Tibial artery (tissue), 4 donors: ENCODE results near the gene SLC5A5.

ENCODE experiments used
- DNase-seq, 2 donors: peaks; one replicate each; pipeline ENCODE4 v3.0.0-alpha.2; 2019
- H3K27ac ChIP-seq, 2 donors: fragments of 200-600 bp; sonication (generic) in 1 of 2; 1 replicate in 1 of 2; 2 replicates in 1 of 2; pipeline ENCODE4 v1.5.1; 2018 to 2019; ENCODE audit warnings: mild to moderate bottlenecking in 1 of 2
- H3K27me3 ChIP-seq, 2 donors: fragments of 200-600 bp; sonication (generic) in 1 of 2; one replicate each; pipeline versions ENCODE4 v1.5.1 to v1.6.0; 2016 to 2019
- H3K36me3 ChIP-seq, 3 donors: fragments of 200-600 bp; sonication (generic) in 2 of 3; one replicate each; pipeline ENCODE4 v1.5.1; 2016 to 2019; ENCODE audit warnings: mild to moderate bottlenecking in 2 of 3
- H3K4me1 ChIP-seq, 4 donors: fragments of 200-600 bp; sonication (generic) in 2 of 4; 1 replicate in 3 of 4; 2 replicates in 1 of 4; pipeline ENCODE4 v1.5.1; 2016 to 2019
- H3K4me3 ChIP-seq, 2 donors: fragments of 200-600 bp; sonication (generic) in 1 of 2; 1 replicate in 1 of 2; 2 replicates in 1 of 2; pipeline ENCODE4 v1.5.1; 2018 to 2019; ENCODE audit warnings: mild to moderate bottlenecking in 2 of 2
- H3K9me3 ChIP-seq, 3 donors: fragments of 200-600 bp; sonication (generic) in 1 of 3; one replicate each; pipeline ENCODE4 v1.5.1; 2016 to 2019
- intact Hi-C: fragments of 100-400 bp; cut with DNase I; formaldehyde crosslinking; loops from one replicate; pipeline ENCODE4 v1.15.0; 2023; ENCODE audit warnings: low total_unique reads
- TF ChIP-seq, protein P1 (sequence below), 2 experiments: fragments of 200-600 bp in 1 of 2; fragments of 450-650 bp in 1 of 2; IDR thresholded peaks; one replicate each; pipeline ENCODE4 v1.5.1; 2017 to 2019; ENCODE audit warnings: antibody characterized with exemption in 2 of 2, mild to moderate bottlenecking in 1 of 2, moderate library complexity in 1 of 2

SLC5A5 gene

GRCh38 chr19:17888260-17888659 is 16.5 kb downstream of the SLC5A5 start:
- intact Hi-C loops = no loop called here
- no peak for DNase-seq
- no peak overlapping the region for H3K27ac ChIP-seq
- TF ChIP-seq, protein P1, sequence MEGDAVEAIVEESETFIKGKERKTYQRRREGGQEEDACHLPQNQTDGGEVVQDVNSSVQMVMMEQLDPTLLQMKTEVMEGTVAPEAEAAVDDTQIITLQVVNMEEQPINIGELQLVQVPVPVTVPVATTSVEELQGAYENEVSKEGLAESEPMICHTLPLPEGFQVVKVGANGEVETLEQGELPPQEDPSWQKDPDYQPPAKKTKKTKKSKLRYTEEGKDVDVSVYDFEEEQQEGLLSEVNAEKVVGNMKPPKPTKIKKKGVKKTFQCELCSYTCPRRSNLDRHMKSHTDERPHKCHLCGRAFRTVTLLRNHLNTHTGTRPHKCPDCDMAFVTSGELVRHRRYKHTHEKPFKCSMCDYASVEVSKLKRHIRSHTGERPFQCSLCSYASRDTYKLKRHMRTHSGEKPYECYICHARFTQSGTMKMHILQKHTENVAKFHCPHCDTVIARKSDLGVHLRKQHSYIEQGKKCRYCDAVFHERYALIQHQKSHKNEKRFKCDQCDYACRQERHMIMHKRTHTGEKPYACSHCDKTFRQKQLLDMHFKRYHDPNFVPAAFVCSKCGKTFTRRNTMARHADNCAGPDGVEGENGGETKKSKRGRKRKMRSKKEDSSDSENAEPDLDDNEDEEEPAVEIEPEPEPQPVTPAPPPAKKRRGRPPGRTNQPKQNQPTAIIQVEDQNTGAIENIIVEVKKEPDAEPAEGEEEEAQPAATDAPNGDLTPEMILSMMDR (IDR thresholded peaks at IDR 0.05) = no peak
- H3K4me3 ChIP-seq = no peak overlapping the region
- H3K36me3 ChIP-seq = no peaks in the 10 kb centered on the region
- peaks cover 0 to 41% of the 10 kb centered on the region in 2 donors for H3K27me3 ChIP-seq
- no peaks in the 10 kb centered on the region for H3K9me3 ChIP-seq
- no peaks in the 10 kb centered on the region for H3K4me1 ChIP-seq

DNA sequence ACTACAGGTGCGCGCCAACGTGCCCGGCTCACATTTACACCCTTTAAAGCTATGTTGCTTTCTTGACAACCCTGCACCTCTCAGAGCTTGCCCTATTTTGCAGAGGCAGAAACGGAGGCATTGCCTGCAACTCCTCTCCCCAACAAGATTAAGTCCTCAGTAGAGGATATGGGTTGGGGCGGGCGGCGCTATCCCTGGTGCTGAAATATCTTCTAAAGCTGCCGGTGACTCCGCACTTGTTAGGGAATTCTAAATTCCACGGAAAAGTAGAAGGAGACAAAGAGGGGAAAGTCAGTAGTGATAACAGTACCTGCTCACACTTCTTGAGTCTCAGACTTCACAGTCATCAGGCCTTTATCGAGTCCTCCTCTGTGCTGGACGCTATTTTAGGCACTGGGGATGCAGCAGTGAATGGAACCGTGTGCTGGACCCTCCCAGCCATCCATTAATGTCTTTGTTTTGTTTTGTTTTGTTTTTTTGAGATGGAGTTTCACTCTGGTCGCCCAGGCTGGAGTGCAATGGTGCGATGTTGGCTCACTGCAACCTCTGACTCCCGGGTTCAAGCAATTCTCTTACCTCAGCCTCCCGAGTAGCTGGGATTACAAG is 18.0 kb downstream of the SLC5A5 start:
- H3K4me1 ChIP-seq = no peaks in the 10 kb centered on the region
- intact Hi-C loops = no loop called here
- H3K9me3 ChIP-seq = no peaks in the 10 kb centered on the region
- H3K4me3 ChIP-seq = no peak overlapping the region
- no peak overlapping the region for H3K27ac ChIP-seq
- no peaks in the 10 kb centered on the region for H3K36me3 ChIP-seq
- TF ChIP-seq, protein P1 (IDR thresholded peaks at IDR 0.05) = no peak
- DNase-seq = no peak
- H3K27me3 ChIP-seq = peaks cover 0 to 43% of the 10 kb centered on the region in 2 donors

- Histone ChIP-seq H3K27ac (no peak overlapping the region), H3K27me3 (peaks cover 0 to 55% of the 10 kb centered on the region in 2 donors)
Observed at GRCh38 chr19:17893766-17894165, 22.0 kb downstream of the SLC5A5 start.

DNA sequence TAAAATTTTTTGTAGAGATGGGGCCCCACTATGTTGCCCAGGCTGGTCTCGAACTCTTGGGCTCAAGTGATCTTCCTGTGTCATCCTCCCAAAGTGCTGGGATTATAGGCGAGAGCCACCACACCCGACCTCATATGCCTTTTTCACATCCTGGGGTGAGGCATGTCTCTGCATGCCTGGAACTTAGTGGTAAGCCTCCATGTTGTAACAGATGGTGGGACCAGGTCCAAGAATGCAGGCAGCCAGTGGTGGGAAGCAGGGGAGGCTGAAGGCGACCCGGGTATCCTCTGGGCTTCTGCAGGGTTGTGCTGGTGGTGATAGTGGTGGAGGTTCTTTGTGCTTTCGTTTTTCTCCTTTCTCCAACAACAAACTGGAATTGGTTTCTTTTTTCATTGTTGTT is 31.0 kb downstream of the SLC5A5 start:
- TF ChIP-seq, protein P1 (IDR thresholded peaks at IDR 0.05) = no peak
- Histone ChIP-seq H3K27me3 (peaks cover 0 to 34% of the 10 kb centered on the region in 2 donors), H3K9me3 (peaks cover 0 to 4% (median 4%) of the 10 kb centered on the region in 3 donors), H3K27ac (no peak overlapping the region), H3K4me3 (no peak overlapping the region), H3K36me3 (no peaks in the 10 kb centered on the region), H3K4me1 (no peaks in the 10 kb centered on the region)
- no peak for DNase-seq
- intact Hi-C loops = no loop called here

More at GRCh38 chr19:17893766-17894165, 22.0 kb downstream of the SLC5A5 start:
- Histone ChIP-seq H3K36me3 (no peaks in the 10 kb centered on the region), H3K4me1 (no peaks in the 10 kb centered on the region), H3K4me3 (no peak overlapping the region), H3K9me3 (no peaks in the 10 kb centered on the region)
- no peak for DNase-seq
- intact Hi-C loops = no loop called here
- TF ChIP-seq, protein P1 (IDR thresholded peaks at IDR 0.05) = no peak

DNA sequence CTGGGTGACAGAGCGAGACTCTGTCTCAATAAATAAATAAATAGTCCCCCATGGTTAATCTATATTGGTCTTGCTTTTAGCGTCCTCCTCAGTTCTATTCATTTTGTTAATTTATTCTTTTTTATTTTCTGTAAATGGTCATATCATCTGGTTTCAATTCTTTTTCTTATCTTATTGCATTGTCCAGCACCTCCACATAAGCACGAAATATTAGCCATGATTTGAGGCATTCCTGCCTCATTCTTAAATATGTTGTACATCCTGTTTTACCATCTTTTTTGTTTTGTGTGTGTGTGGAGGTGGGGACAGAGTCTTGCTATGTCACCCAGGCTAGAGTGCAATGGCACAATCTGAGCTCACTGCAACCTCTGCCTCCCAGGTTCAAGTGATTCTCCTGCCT is 36.5 kb downstream of the SLC5A5 start:
- no peak for DNase-seq
- H3K27ac ChIP-seq = no peak overlapping the region
- no peaks in the 10 kb centered on the region for H3K36me3 ChIP-seq
- TF ChIP-seq, protein P1 (IDR thresholded peaks at IDR 0.05) = no peak
- H3K4me1 ChIP-seq = no peaks in the 10 kb centered on the region
- intact Hi-C loops = no loop called here
- peaks cover 0 to 19% of the 10 kb centered on the region in 2 donors for H3K27me3 ChIP-seq
- peaks cover 0 to 18% (median 15%) of the 10 kb centered on the region in 3 donors for H3K9me3 ChIP-seq
- H3K4me3 ChIP-seq = no peak overlapping the region
